Caki2 (cell line): ENCODE data around the gene CHORDC1. TPM values are rescaled to one million over a fixed set of nuclear protein-coding genes. Genes with fewer than 3 reads are reported as not detected.
"Not testable (repeated sequence)": the region's sequence is repeated elsewhere in the genome, so short reads cannot be mapped to it uniquely, and the experiment has no call there.

Experiments used
- DNase-seq: peaks from one replicate; pipeline ENCODE4 v3.0.0-alpha.2; 2015; ENCODE audit warnings: low read depth
- in situ Hi-C: cut with HindIII; loops from 2 replicates; pipeline ENCODE4 v1.10.0; 2016; ENCODE audit warnings: low sequenced_read_pairs, low pct_unique_long_range_greater_than_20kb, mixed read lengths
- total RNA-seq: library from RNA; depleted of rRNA; stranded (reverse); fragments of >200 nt; shearing (Covaris generic); gene quantifications from 2 replicates; pipeline ENCODE4 v1.2.3, GENCODE V29; 2014; ENCODE audit warnings: low replicate concordance

The CHORDC1 gene
- total RNA-seq, 1 experiment from 2014 or later: 59.6 TPM

DNA sequence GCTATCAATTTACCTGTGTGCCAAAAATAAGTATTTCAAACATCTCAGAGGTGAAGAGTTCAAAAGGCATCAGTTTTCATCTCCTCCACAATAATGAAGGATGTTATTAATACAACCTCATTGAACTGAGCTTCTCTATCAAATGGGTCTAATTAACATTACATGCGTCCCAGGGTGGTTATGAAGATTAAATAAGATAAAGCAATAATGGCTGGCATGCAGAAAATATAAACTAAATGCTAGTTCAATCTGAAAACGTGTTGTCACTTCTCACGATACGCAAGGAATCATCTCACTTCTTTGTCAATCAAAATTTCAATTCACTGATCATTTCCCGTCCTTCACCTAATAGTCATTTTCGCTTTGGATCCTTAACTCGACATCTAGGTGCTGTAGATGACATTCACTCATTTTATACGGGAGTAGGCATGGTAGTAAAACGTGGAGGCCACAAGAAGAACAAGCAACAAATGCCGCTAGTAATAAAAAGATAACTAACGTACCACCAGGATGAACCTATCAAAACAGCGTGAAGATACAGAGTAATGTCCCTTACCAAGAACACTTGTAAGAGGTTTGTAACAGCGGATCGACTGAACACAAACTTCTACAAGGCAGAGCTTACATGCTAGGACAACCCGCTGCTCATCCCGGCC, 918 bp downstream of the CHORDC1 start:
- in situ Hi-C loops: no loop called here
- DNase-seq: peak; percentile 18

- in situ Hi-C loops: no loop called here
- no peak for DNase-seq
Observed at GRCh38 chr11:90220391-90220790, 2.5 kb downstream of the CHORDC1 start.

GRCh38 chr11:90219438-90219837, 3.4 kb downstream of the CHORDC1 start:
- no peak for DNase-seq
- in situ Hi-C loops: no loop called here

GRCh38 chr11:90218606-90219005, 4.2 kb downstream of the CHORDC1 start:
- in situ Hi-C loops: no loop called here
- no peak for DNase-seq

GRCh38 chr11:90216611-90217010, 6.2 kb downstream of the CHORDC1 start:
- in situ Hi-C loops: no loop called here

DNA sequence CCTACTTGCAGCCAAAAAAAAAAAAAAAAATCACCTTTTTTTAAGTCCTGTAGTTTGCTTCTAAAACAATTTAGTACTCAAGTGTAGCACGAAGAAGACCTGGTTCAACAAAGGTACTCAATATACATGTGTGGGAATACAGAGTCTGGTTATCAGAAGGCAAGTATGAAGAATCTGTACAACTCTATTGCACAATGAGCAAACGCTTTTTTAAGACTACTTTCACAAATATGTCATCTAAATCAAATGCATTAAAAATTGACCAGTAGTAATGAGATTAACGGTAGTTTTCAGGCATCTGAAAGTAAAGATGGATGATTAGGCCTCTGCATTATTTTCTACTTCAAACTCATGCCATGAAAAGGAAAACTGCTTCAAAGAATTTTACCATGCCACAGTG, 9.5 kb downstream of the CHORDC1 start:
- DNase-seq: no peak
- in situ Hi-C loops: no loop called here

More at GRCh38 chr11:90216611-90217010, 6.2 kb downstream of the CHORDC1 start:
- no peak for DNase-seq

- no peak for DNase-seq
- in situ Hi-C loops: no loop called here
Observed at GRCh38 chr11:90208857-90209256, 14.0 kb downstream of the CHORDC1 start.

DNA sequence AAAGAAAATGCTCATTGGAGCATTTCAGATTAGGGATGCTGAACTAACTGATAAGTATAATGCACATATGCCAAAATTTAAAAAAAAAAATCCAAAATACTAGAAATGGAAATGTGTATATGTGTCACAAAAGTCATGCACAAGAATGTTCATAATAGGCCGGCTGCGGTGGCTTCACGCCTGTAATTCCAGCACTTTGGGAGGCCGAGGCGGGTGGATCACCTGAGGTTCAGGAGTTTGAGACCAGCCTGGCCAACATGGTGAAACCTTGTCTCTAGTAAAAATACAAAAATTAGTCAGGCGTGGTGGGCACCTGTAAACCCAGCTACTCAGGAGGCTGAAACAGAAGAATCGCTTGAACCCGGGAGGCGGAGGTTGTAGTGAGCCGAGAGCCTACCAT, 14.9 kb downstream of the CHORDC1 start:
- in situ Hi-C loops, DNase-seq: not testable (repeated sequence)

- peak; percentile 46 for DNase-seq
- in situ Hi-C loops: no loop called here
Observed at GRCh38 chr11:90204832-90205646, 17.8 kb downstream of the CHORDC1 start.

DNA sequence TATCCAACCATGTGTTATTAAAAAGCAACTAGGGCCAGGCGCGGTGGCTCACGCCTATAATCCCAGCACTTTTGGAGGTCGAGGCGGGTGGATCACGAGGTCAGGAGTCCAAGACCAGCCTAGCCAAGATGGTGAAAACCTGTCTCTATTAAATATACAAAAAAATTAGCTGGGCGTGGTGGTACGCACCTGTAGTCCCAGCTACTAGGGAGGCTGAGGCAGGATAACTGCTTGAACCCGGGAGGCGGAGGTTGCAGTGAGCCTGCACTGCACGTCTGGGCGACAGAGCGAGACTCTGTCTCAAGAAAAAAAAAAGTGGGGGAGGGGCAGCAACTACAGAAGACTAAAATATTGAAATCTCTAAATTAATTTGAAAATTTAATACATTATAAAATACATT, 18.4 kb downstream of the CHORDC1 start:
- in situ Hi-C loops: no loop called here
- no peak for DNase-seq

- in situ Hi-C loops: no loop called here
- DNase-seq: no peak
Observed at GRCh38 chr11:90202342-90202741, 20.5 kb downstream of the CHORDC1 start.

DNA sequence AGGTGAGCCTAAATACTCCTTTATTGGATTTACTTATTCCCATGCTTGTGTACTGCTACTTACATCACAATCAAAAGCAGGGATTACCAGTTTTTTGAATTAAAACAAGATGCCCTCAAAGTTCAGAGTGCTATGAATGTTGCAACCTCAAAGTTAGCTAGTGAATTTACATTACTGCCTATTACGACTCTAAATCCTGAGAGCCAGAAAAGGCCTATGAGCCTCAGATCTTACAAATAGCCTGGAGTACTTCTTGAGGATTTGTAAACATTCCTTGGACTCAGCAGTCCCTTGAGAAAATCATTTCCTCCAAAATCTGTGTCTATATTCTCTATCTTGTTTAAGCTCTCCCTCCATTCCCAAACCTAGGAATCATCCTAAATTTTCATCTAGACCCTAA, 25.5 kb downstream of the CHORDC1 start:
- in situ Hi-C loops: no loop called here
- DNase-seq: no peak

GRCh38 chr11:90192869-90193582, 29.8 kb downstream of the CHORDC1 start:
- in situ Hi-C loops: no loop called here
- no peak for DNase-seq

DNA sequence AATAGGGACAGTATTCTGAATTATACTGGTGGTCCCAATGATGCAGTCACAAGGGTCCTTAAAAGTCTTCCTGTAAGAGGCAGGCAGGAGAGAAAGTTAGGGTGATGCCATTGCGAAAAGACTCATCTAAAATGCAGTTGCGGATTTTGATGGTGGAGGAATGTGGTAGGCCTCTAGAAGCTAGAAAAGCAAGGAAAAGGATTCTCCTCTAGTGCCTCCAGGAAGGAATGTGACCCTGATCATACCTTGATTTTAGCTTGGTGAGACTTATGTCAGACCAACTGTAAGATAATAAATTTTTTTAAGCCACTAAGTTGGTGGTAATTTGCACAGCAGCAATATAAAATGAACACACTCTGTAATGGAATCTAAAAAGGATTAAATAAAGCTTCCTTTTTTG, 33.8 kb downstream of the CHORDC1 start:
- in situ Hi-C loops: no loop called here
- DNase-seq: no peak

DNA sequence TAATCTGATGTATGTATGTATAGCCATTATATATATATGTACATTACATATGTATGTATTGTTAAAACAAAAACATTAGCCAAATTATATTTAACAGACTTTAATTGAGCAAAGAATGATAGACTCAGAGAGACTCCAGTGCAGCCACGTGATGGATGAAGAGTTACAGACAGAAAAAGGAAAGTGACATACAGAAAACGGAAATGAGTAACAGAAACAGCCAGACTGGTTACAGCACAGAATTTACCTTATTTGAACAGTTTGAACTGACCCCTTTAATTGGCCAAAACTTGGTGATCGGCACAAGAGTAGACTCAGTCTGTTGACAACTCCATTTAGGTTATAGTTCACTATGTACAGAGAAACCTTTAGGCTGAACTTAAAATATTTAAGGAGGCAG, 35.0 kb downstream of the CHORDC1 start:
- in situ Hi-C loops: no loop called here
- DNase-seq: no peak

GRCh38 chr11:90179923-90180322, 42.9 kb downstream of the CHORDC1 start:
- in situ Hi-C loops: no loop called here

GRCh38 chr11:90178751-90179150, 44.1 kb downstream of the CHORDC1 start:
- no peak for DNase-seq
- in situ Hi-C loops: no loop called here

More at GRCh38 chr11:90179923-90180322, 42.9 kb downstream of the CHORDC1 start:
- no peak for DNase-seq

- in situ Hi-C loops: no loop called here
- peak; percentile 1 for DNase-seq
Observed at GRCh38 chr11:90176069-90176468, 46.8 kb downstream of the CHORDC1 start.

DNA sequence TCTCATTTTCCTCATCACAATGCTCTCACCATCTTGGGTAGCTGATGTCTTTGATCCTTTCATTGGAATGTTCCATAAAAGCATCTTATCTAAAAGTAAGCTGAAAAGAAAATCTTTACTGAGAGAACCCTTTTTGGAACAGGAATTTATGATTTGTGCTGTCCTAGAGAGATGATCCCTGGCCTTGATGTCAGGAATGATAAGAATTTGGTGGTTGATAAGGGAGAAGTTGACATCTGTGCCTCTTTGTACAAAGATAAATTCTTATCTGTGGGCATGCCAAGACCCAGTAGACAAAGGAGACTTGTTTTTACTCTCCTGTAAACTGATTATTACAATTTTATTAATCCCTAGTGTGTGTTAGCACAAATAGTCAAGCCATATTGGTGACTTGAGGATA, 51.5 kb downstream of the CHORDC1 start:
- in situ Hi-C loops: no loop called here
- DNase-seq: no peak
